HL-60 (cell line): ENCODE data around the gene B3GNT3.

Experiments
- DNase-seq, 2 experiments: peaks; one replicate each; pipeline ENCODE4 v3.0.0-alpha.2; 2010 to 2020; ENCODE audit warnings: low read depth in 1 of 2, low spot score in 1 of 2
- H3K27ac ChIP-seq: fragments of 250-450 bp; sonication (Bioruptor Pico); replicated peaks from 2 replicates; pipeline ENCODE4 v1.5.1; 2020; ENCODE audit warnings: mild to moderate bottlenecking, moderate library complexity
- H3K27me3 ChIP-seq: fragments of 250-450 bp; sonication (Bioruptor Pico); 2 replicates; pipeline ENCODE4 v1.5.1; 2021; ENCODE audit warnings: mild to moderate bottlenecking, moderate library complexity; ENCODE audit not compliant: insufficient read depth, poor library complexity, severe bottlenecking
- H3K4me3 ChIP-seq: replicated peaks from 2 replicates; pipeline ENCODE4 v1.5.1; 2011; ENCODE audit warnings: mild to moderate bottlenecking, control low read depth, low read length; ENCODE audit not compliant: insufficient read depth
- GABPA ChIP-seq: IDR thresholded peaks from 2 replicates; pipeline ENCODE4 v1.6.1; 2012; ENCODE audit warnings: low read depth
- POLR2AphosphoS5 ChIP-seq: IDR thresholded peaks from 2 replicates; pipeline ENCODE4 v1.6.1; 2012; ENCODE audit warnings: low read depth
- SPI1 ChIP-seq: IDR thresholded peaks from 2 replicates; pipeline ENCODE4 v1.6.1; 2012; ENCODE audit warnings: low read depth, mild to moderate bottlenecking, borderline replicate concordance
- TF ChIP-seq, protein P1 (sequence below): IDR thresholded peaks from one replicate; pipeline ENCODE4 v1.5.1; 2011; ENCODE audit warnings: low read length, control low read depth, inconsistent platforms; ENCODE audit not compliant: insufficient read depth
- TF ChIP-seq, protein P2 (sequence below): IDR thresholded peaks from 2 replicates; pipeline ENCODE4 v1.6.1; 2012; ENCODE audit warnings: low read depth; ENCODE audit not compliant: insufficient replicate concordance

B3GNT3 gene

DNA sequence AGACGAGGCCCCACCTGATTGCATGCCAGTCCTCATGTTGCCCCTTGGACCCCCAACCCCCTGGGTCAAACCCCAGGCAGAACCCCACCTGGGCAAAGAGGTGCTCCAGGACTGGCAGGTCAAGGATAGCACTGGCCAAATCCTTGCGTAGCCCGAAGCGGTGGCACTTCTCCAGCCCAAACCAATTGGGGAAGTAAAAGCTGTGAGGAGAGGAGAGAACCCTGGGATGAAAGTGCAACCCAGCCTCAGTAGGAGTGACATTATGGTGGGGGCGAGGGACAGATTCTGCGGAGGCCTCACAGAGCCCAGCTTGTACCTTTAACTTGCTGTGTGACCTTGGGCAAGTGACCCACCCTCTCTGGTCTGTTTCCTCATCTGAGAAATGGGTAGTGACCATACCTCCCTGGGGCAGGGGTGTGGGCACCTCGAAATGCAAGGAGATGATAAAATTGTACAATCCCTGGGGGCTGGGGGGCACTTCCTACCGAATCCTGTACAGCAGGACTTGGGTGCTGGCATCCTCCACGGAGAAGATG lies 48.4 kb downstream of the B3GNT3 start:
- H3K27ac ChIP-seq: no peak overlapping the region
- no peak overlapping the region for H3K4me3 ChIP-seq
- no peak for TF ChIP-seq SPI1
- TF ChIP-seq POLR2AphosphoS5: no peak
- TF ChIP-seq GABPA: no peak
- TF ChIP-seq, protein P1, sequence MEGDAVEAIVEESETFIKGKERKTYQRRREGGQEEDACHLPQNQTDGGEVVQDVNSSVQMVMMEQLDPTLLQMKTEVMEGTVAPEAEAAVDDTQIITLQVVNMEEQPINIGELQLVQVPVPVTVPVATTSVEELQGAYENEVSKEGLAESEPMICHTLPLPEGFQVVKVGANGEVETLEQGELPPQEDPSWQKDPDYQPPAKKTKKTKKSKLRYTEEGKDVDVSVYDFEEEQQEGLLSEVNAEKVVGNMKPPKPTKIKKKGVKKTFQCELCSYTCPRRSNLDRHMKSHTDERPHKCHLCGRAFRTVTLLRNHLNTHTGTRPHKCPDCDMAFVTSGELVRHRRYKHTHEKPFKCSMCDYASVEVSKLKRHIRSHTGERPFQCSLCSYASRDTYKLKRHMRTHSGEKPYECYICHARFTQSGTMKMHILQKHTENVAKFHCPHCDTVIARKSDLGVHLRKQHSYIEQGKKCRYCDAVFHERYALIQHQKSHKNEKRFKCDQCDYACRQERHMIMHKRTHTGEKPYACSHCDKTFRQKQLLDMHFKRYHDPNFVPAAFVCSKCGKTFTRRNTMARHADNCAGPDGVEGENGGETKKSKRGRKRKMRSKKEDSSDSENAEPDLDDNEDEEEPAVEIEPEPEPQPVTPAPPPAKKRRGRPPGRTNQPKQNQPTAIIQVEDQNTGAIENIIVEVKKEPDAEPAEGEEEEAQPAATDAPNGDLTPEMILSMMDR: no peak
- TF ChIP-seq, protein P2, sequence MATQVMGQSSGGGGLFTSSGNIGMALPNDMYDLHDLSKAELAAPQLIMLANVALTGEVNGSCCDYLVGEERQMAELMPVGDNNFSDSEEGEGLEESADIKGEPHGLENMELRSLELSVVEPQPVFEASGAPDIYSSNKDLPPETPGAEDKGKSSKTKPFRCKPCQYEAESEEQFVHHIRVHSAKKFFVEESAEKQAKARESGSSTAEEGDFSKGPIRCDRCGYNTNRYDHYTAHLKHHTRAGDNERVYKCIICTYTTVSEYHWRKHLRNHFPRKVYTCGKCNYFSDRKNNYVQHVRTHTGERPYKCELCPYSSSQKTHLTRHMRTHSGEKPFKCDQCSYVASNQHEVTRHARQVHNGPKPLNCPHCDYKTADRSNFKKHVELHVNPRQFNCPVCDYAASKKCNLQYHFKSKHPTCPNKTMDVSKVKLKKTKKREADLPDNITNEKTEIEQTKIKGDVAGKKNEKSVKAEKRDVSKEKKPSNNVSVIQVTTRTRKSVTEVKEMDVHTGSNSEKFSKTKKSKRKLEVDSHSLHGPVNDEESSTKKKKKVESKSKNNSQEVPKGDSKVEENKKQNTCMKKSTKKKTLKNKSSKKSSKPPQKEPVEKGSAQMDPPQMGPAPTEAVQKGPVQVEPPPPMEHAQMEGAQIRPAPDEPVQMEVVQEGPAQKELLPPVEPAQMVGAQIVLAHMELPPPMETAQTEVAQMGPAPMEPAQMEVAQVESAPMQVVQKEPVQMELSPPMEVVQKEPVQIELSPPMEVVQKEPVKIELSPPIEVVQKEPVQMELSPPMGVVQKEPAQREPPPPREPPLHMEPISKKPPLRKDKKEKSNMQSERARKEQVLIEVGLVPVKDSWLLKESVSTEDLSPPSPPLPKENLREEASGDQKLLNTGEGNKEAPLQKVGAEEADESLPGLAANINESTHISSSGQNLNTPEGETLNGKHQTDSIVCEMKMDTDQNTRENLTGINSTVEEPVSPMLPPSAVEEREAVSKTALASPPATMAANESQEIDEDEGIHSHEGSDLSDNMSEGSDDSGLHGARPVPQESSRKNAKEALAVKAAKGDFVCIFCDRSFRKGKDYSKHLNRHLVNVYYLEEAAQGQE: no peak
- no peaks in the 10 kb centered on the region for H3K27me3 ChIP-seq
- no peak for DNase-seq

DNA sequence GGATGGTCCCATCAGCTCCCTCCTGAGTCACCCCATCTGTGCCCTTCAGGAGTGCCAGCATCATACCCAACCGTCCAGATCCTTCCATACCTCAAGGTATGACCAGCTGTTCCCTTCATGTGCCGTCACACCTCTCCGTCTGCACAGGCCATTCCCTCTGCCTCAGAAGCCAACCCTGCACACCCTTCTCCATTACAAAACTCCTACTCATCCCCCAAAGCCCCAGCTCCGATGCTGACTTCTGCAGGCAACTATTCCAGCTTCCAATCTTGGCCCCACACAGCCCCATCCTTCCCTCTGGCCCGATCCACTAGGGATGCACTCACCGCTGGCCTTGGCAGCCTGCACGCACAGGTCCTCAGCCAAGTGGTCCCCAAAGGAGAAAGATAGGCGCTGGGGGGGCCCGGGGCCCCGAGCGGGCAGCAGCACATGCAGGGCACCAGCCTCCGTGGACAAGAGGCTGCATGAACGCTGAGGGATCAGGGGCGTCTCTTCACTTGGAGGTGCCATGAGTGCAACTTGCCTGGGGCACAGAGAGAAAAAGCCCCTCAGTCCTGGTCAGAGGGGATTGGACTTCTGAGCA lies 49.1 kb downstream of the B3GNT3 start:
- Histone ChIP-seq H3K27me3 (no peaks in the 10 kb centered on the region), H3K27ac (no peak overlapping the region), H3K4me3 (no peak overlapping the region)
- TF ChIP-seq POLR2AphosphoS5 (no peak), GABPA (no peak), SPI1 (no peak)
- TF ChIP-seq, protein P1: no peak
- TF ChIP-seq, protein P2: no peak
- no peak for DNase-seq

DNA sequence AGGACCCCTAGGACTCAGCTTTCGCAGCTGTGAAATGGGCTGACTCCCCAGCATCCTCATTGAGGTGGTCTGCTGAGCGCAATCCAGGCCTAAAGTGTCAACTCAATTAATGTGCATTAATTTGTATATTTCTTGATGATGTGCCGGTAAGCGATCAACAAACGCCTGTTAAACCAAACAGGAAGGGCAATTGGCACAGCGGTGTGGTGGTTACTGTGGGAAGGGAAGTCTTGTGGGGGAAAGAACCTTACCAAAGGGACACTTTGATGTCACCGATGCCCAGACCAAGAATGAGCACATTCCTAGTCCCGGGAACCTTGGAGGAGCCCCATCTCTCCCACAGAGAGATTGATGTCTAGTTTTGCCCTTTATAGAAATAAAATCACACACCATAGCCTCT lies 51.2 kb downstream of the B3GNT3 start:
- TF ChIP-seq GABPA: no peak
- TF ChIP-seq, protein P1: no peak
- no peak for TF ChIP-seq SPI1
- TF ChIP-seq, protein P2: no peak
- no peak for TF ChIP-seq POLR2AphosphoS5
- no peak overlapping the region for H3K4me3 ChIP-seq
- H3K27ac ChIP-seq: no peak overlapping the region
- no peak for DNase-seq
- no peaks in the 10 kb centered on the region for H3K27me3 ChIP-seq
